Ascending aorta (tissue), 2 donors: ENCODE data around the gene SCLY. TPM values are rescaled to one million over a fixed set of nuclear protein-coding genes. Genes with fewer than 3 reads are reported as not detected.

ENCODE experiments used
- DNase-seq, 2 donors: peaks; one replicate each; pipeline ENCODE4 v3.0.0-alpha.2; 2019; ENCODE audit warnings: low spot score in 2 of 2
- H3K27ac ChIP-seq, 2 donors: fragments of 200-600 bp; sonication (generic); one replicate each; pipeline ENCODE4 v1.5.1; 2016 to 2017; ENCODE audit warnings: mild to moderate bottlenecking in 1 of 2
- H3K27me3 ChIP-seq: fragments of 200-600 bp; sonication (generic); one replicate; pipeline ENCODE4 v1.5.1; 2017
- H3K36me3 ChIP-seq, 2 donors: fragments of 200-600 bp; sonication (generic); one replicate each; pipeline ENCODE4 v1.5.1; 2016
- H3K4me1 ChIP-seq, 2 donors: fragments of 200-600 bp; sonication (generic); one replicate each; pipeline ENCODE4 v1.5.1; 2016 to 2017; ENCODE audit warnings: mild to moderate bottlenecking in 1 of 2
- H3K4me3 ChIP-seq, 2 donors: fragments of 200-600 bp; sonication (generic); one replicate each; pipeline ENCODE4 v1.5.1; 2016 to 2017; ENCODE audit warnings: mild to moderate bottlenecking in 1 of 2
- H3K9me3 ChIP-seq, 2 donors: fragments of 200-600 bp; sonication (generic); one replicate each; pipeline ENCODE4 v1.5.1; 2016
- intact Hi-C: fragments of 100-400 bp; cut with DNase I; formaldehyde crosslinking; loops from one replicate; pipeline ENCODE4 v1.15.1; 2023
- total RNA-seq: library from RNA; depleted of rRNA; stranded (reverse); fragments of >200 nt; gene quantifications from one replicate; pipeline ENCODE4 v1.1.0, GENCODE V29; 2016
- TF ChIP-seq, protein P1 (sequence below), 3 experiments: fragments of 200-600 bp in 2 of 3; fragments of 450-650 bp in 1 of 3; sonication (generic) in 2 of 3; IDR thresholded peaks; one replicate each; pipeline ENCODE4 v1.5.1; 2016 to 2019; ENCODE audit warnings: antibody characterized with exemption in 3 of 3, mild to moderate bottlenecking in 1 of 3, moderate library complexity in 1 of 3

The SCLY gene
- total RNA-seq, 1 donor from 2014 or later: 87.5 TPM

DNA sequence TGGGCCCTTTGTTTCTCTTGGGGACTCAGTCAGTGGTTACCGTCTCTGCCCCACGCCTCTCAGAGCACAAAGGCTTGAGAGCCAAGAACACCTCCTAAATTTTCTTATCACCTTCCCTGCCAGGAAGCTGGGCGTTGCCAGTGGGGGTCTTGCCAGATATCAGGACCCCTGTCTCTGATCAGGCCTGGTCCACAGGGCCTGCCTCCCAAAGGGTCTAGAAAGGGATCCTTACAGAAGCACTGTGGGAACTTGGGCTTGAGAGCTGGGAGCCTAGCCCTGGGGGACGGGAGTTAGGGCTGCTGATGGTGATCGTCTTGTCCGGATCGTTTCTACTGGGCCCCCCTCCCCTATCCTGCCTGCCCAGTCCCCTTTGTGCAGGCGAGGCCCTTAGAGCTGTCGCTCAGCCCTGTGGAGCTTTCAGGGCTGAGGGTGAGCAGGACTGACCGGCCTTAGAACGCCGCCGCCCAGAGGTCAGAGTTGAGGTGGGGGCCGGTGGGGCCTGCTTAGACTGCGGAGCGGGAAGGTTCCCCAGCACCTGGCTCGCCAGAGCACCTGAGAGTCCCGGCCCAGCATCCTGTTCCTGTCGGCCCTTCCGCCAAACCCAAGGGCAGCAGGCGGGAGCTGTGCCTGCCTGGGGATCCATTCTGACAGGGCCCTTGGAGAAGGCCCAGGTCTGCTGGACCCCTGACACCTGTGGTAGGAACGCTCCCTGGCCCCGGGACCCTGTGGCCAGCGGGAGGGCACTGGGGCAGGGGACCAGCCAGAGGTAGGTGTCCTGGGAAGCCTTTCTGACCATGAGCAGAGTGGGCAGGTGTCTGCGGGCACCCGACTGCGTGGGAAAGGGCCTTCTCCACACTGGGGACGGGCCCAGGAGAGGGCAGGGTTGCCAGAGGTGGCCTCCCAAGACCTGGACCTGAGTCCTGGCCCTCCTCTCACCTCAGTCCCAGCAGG is 40.3 kb downstream of the SCLY start:
- intact Hi-C loops: no loop called here
- no peak overlapping the region for H3K27ac ChIP-seq
- H3K9me3 ChIP-seq: no peaks in the 10 kb centered on the region
- H3K4me1 ChIP-seq: no peaks in the 10 kb centered on the region
- no peaks in the 10 kb centered on the region for H3K36me3 ChIP-seq
- peak in 1 of 2 donors; percentile 53 for DNase-seq
- no peak overlapping the region for H3K4me3 ChIP-seq
- TF ChIP-seq, protein P1, sequence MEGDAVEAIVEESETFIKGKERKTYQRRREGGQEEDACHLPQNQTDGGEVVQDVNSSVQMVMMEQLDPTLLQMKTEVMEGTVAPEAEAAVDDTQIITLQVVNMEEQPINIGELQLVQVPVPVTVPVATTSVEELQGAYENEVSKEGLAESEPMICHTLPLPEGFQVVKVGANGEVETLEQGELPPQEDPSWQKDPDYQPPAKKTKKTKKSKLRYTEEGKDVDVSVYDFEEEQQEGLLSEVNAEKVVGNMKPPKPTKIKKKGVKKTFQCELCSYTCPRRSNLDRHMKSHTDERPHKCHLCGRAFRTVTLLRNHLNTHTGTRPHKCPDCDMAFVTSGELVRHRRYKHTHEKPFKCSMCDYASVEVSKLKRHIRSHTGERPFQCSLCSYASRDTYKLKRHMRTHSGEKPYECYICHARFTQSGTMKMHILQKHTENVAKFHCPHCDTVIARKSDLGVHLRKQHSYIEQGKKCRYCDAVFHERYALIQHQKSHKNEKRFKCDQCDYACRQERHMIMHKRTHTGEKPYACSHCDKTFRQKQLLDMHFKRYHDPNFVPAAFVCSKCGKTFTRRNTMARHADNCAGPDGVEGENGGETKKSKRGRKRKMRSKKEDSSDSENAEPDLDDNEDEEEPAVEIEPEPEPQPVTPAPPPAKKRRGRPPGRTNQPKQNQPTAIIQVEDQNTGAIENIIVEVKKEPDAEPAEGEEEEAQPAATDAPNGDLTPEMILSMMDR (IDR thresholded peaks at IDR 0.05): no peak
- H3K27me3 ChIP-seq: no peaks in the 10 kb centered on the region

DNA sequence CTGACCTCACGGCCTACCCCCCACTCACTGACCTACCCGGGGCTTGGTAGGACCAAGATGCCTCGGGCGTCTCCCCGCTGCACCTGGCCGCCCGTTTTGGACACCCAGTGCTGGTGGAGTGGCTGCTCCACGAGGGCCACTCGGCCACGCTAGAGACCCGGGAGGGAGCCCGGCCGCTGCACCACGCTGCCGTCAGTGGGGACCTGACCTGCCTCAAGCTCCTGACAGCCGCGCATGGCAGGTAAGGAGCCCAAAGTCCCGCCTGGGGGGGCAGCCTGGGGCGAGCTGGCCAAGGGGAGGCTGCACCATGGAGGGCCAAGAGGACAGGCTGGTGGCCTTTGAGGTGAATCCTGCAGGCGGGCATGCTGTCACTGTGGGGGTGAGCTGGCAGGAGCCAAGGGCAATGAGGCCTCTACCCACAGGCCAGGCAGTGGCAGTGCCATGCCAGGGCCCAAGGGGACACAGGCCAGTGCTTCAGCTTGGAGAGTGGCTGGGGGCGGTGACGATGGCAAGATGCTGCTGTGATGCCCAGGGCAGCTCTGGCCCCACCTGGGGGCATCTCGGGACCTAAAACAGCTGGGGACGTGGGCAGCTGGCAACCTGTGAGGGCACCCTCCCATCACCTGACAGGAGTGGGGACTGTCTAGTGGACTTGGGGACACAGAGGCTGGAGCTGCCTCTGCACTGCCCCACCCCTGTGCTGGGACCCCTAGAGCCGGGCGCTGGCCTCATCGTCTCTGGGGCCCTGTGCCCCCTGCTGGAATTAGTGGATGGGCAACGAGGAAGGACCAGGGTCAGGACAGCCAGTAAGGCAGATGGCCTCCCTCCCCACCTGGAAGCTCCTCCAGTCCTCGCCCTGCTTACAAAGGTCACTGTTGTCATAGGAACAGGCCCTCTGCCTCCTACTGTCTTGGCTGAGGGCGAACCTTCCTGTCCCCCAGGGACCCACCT is 41.4 kb downstream of the SCLY start:
- Histone ChIP-seq H3K36me3 (no peaks in the 10 kb centered on the region), H3K27me3 (no peaks in the 10 kb centered on the region), H3K4me3 (no peak overlapping the region), H3K4me1 (no peaks in the 10 kb centered on the region), H3K9me3 (no peaks in the 10 kb centered on the region), H3K27ac (no peak overlapping the region)
- DNase-seq: peak in 1 of 2 donors; percentile 59
- TF ChIP-seq, protein P1 (IDR thresholded peaks at IDR 0.05): no peak
- intact Hi-C loops: no loop called here

DNA sequence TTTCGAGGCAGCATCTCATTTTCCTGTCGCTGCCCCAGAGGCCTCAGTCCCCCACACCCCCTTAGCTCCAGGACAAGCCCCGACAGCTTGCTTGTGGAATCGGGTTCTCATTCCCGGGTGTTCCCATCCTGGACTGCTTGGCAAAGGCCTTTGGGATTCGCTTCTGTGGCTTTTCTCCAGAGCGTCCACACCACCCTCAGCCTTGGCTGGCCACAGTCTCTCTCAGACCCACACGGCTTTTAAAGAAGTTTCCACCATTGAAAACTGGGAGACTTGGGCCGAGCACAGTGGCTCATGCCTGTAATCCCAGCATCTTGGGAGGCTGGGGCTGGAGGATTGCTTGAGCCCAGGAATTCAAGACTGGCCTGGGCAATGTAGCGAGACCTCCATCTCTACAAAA is 42.1 kb downstream of the SCLY start:
- intact Hi-C loops: no loop called here
- H3K4me3 ChIP-seq: no peak overlapping the region
- DNase-seq: peak in 1 of 2 donors; percentile 47

DNA sequence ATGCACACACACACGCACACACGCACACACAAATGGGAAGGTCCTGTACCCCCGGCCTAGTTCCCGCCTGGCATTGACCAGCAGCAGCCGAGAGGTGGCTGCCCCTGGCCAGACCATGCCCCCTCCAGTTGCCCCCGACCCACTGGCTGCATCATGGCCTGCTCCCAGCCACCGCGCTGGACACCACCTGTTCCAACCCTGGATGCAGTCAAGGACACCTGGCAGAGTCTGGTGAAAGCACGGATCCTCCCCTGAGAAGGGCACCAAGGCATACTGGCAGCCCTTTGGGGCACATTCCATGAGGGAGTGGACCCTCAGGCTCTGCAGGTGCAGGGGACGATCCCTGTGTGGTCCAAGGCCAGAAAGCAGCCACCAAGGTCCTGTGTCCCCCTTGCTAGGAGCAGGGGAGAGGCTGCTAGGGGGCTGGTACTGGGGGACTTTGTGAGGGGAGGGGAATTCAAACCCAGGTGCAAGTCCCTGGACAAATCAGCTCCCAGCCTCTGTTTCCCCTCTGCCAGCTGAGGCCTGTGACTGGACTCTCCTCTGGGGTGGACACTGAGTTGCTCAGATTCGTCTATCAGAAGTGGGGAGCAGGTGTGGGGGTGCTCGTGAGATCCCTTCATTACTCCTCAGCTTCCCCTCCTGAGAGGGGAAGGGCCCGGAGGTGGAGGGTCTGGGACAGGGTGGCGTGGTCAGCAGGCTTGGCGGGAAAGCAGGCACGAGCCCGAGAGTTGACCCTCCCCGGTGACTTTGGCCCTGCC is 42.8 kb downstream of the SCLY start:
- Histone ChIP-seq H3K36me3 (no peaks in the 10 kb centered on the region), H3K4me3 (no peak overlapping the region), H3K4me1 (no peaks in the 10 kb centered on the region), H3K27ac (no peak overlapping the region), H3K9me3 (no peaks in the 10 kb centered on the region), H3K27me3 (no peaks in the 10 kb centered on the region)
- TF ChIP-seq, protein P1 (IDR thresholded peaks at IDR 0.05): no peak
- peak in 1 of 2 donors; percentile 56 for DNase-seq
- intact Hi-C loops: no loop called here

More for the DNA sequence above, 42.1 kb downstream of the SCLY start:
- Histone ChIP-seq H3K36me3 (no peaks in the 10 kb centered on the region), H3K27ac (no peak overlapping the region), H3K4me1 (no peaks in the 10 kb centered on the region), H3K9me3 (no peaks in the 10 kb centered on the region), H3K27me3 (no peaks in the 10 kb centered on the region)
- TF ChIP-seq, protein P1 (IDR thresholded peaks at IDR 0.05): no peak

DNA sequence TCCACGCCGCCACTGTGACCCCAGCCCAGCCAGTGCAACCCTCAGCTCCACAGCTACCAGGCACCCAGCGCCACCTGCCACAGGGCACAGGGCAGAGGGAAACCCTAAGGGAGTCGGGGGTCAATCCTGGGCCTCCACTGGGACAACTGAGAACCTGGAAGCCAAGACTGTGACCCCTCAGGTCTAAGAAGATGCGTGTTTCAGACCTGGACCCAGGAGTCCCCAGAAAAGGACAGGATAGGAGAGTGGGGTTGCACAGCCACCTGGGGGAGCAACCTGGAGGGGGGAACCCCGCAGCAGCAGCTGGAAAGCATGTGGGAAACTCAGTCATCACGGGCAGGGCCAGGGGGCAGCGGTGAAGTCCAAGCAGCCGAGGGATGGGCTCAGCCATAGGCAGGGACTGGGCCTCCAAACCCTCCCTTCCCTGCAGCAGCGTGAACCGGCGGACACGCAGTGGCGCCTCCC is 43.5 kb downstream of the SCLY start:
- peaks cover 0 to 2% of the 10 kb centered on the region in 2 donors for H3K4me1 ChIP-seq
- no peak overlapping the region for H3K27ac ChIP-seq
- no peaks in the 10 kb centered on the region for H3K27me3 ChIP-seq
- DNase-seq: peak in 1 of 2 donors; percentile 55
- TF ChIP-seq, protein P1 (IDR thresholded peaks at IDR 0.05): no peak
- intact Hi-C loops: no loop called here
- H3K4me3 ChIP-seq: no peak overlapping the region
- H3K36me3 ChIP-seq: no peaks in the 10 kb centered on the region
- no peaks in the 10 kb centered on the region for H3K9me3 ChIP-seq
